Caki2 (cell line): ENCODE data around the gene PSMB7. TPM values are rescaled to one million over a fixed set of nuclear protein-coding genes. Genes with fewer than 3 reads are reported as not detected.

ENCODE experiments used
- total RNA-seq: library from RNA; depleted of rRNA; stranded (reverse); fragments of >200 nt; shearing (Covaris generic); gene quantifications from 2 replicates; pipeline ENCODE4 v1.2.3, GENCODE V29; 2014; ENCODE audit warnings: low replicate concordance; rRNA removed

PSMB7 gene
- total RNA-seq, 1 experiment from 2014 or later, result 142 TPM

Other genes with a start within 250 kb of the PSMB7 start
- 119 and 135 TPM in 2 replicates for gene NEK6, start 157.5 kb downstream of the PSMB7 start, total RNA-seq
- 0.26 TPM in 1 of 2 replicates, not detected in the other for gene ADGRD2, start 35.0 kb upstream of the PSMB7 start, total RNA-seq
- not detected in 2 replicates for gene NR5A1, start 92.0 kb upstream of the PSMB7 start, total RNA-seq